HepG2 (cell line): ENCODE results near the gene PDIA4. TPM values are rescaled to one million over a fixed set of nuclear protein-coding genes. Genes with fewer than 3 reads are reported as not detected.
A peak's percentile ranks its signal among the peaks of the same experiment; 100 is the strongest.

Experiments used
- BCL6 ChIP-seq: IDR thresholded peaks from 2 replicates; pipeline ENCODE4 v1.6.1; 2016; ENCODE audit warnings: missing genetic modification reagents, missing compliant biosample characterization
- BRF2 ChIP-seq: sonication (generic); formaldehyde crosslinking; IDR thresholded peaks from 2 replicates; pipeline ENCODE4 v1.8.1; 2022; ENCODE audit warnings: mild to moderate bottlenecking, missing genetic modification reagents
- ESRRA ChIP-seq: sonication (generic); formaldehyde crosslinking; IDR thresholded peaks from 2 replicates; pipeline ENCODE4 v1.5.1; 2020; ENCODE audit warnings: mild to moderate bottlenecking, low read depth, missing genetic modification reagents
- HOXA3 ChIP-seq: sonication (generic); formaldehyde crosslinking; IDR thresholded peaks from 2 replicates; pipeline ENCODE4 v1.5.0; 2020; ENCODE audit warnings: missing genetic modification reagents
- NFATC3 ChIP-seq: sonication (generic); formaldehyde crosslinking; IDR thresholded peaks from 2 replicates; pipeline ENCODE4 v1.5.1; 2020; ENCODE audit warnings: mild to moderate bottlenecking, missing genetic modification reagents
- POGK ChIP-seq: sonication (generic); formaldehyde crosslinking; conservative IDR thresholded peaks from 2 replicates; pipeline ENCODE4 v1.8.0; 2022; ENCODE audit warnings: mild to moderate bottlenecking, moderate library complexity, missing genetic modification reagents
- ZBTB20 ChIP-seq: sonication (generic); formaldehyde crosslinking; IDR thresholded peaks from 2 replicates; pipeline ENCODE4 v1.8.1; 2023; ENCODE audit warnings: missing genetic modification reagents, low read depth, mild to moderate bottlenecking, borderline replicate concordance
- ZBTB42 ChIP-seq: sonication (generic); formaldehyde crosslinking; IDR thresholded peaks from 2 replicates; pipeline ENCODE4 v1.5.0; 2020; ENCODE audit warnings: mild to moderate bottlenecking, missing genetic modification reagents
- ZFP41 ChIP-seq: sonication (generic); formaldehyde crosslinking; IDR thresholded peaks from 2 replicates; pipeline ENCODE4 v1.4.0; 2020; ENCODE audit warnings: mild to moderate bottlenecking, missing genetic modification reagents, borderline replicate concordance
- ZFP82 ChIP-seq: sonication (generic); formaldehyde crosslinking; IDR thresholded peaks from 2 replicates; pipeline ENCODE4 v1.5.1; 2020; ENCODE audit warnings: mild to moderate bottlenecking, missing genetic modification reagents, borderline replicate concordance
- ZNF20 ChIP-seq: sonication (generic); formaldehyde crosslinking; IDR thresholded peaks from 2 replicates; pipeline ENCODE4 v1.4.0; 2020; ENCODE audit warnings: mild to moderate bottlenecking, moderate library complexity, missing genetic modification reagents
- ZNF350 ChIP-seq: sonication (generic); formaldehyde crosslinking; IDR thresholded peaks from 2 replicates; pipeline ENCODE4 v1.4.0; 2020; ENCODE audit warnings: mild to moderate bottlenecking, low read depth, missing genetic modification reagents, borderline replicate concordance
- ZNF547 ChIP-seq: sonication (generic); formaldehyde crosslinking; IDR thresholded peaks from 2 replicates; pipeline ENCODE4 v1.5.1; 2020; ENCODE audit warnings: mild to moderate bottlenecking, missing genetic modification reagents
- ZNF800 ChIP-seq: sonication (generic); formaldehyde crosslinking; IDR thresholded peaks from 2 replicates; pipeline ENCODE4 v1.4.0; 2020; ENCODE audit warnings: missing genetic modification reagents
- polyA plus RNA-seq, 8 experiments: library from polyadenylated mRNA; depleted of rRNA in 3 of 8; stranded (reverse) in 7 of 8; unstranded in 1 of 8; fragments of >200 nt; fragmentation: Illumina TruSeq in 4 of 8; extraction: Trizol in 4 of 8; gene quantifications; 2 replicates each; pipeline versions ENCODE4 v1.2.1 to v1.2.3, GENCODE V29; 2011 to 2016; ENCODE audit warnings: low read depth in 4 of 8, missing spikeins in 1 of 8, mixed read lengths in 1 of 8; ENCODE audit not compliant: insufficient read depth in 1 of 8
- total RNA-seq, 5 experiments: library from RNA; depleted of rRNA; stranded (reverse); fragments of >200 nt; fragmentation: Illumina TruSeq; extraction: Trizol; gene quantifications; 2 replicates each; pipeline ENCODE4 v1.2.3, GENCODE V29; 2016; ENCODE audit warnings: low read depth in 1 of 5
- TF ChIP-seq, protein P1 (sequence below): sonication (generic); formaldehyde crosslinking; IDR thresholded peaks from 2 replicates; pipeline ENCODE4 v1.4.0; 2020; ENCODE audit warnings: mild to moderate bottlenecking, missing genetic modification reagents
- TF ChIP-seq, protein P2 (sequence below): IDR thresholded peaks from 2 replicates; pipeline ENCODE4 v1.6.1; 2016; ENCODE audit warnings: control low read depth
- TF ChIP-seq, protein P3 (sequence below): sonication (generic); formaldehyde crosslinking; IDR thresholded peaks from 2 replicates; pipeline ENCODE4 v1.4.0; 2020; ENCODE audit warnings: missing genetic modification reagents

The PDIA4 gene
- total and polyA plus RNA-seq, 2 of the 13 experiments (the other 11 are each of a cell fraction or from before 2014, with no cell fraction given) = 278 to 402 TPM

DNA sequence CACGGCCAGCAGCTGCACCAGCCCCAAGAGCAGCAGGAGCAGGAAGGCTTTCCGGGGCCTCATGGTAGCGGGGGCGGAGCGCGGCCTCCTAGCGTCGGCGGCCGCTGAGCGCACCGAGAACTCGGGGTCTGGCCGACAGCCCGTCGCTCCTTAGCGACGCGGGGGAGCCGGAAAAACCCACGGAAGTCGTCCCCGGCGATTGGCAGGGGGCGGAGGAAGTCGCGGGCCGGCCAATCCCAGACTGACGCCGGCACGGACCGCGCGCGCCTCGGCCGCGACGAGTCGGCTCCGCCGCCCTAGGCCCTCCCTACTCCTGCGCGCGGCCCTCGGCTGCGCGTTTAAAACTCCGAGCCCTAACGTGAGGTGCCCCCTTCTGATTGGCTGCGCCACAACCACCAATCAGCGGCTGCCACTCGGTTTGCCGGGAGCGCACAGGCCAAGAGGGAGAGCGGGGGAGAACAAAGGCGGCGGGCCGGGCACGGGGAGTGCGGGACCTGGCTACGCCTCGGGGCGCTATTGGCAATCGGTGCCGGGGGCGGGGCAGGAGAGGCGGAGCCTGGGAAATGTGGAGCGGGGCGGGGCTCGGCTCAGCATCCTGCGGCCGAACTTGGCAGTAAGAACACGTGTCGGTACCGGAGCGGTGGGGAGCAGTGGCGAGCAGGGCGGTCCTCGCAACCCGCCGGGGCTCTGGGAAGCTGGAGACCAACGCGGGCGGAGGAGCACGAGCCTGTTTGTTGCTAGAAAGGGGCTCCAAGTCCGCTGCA lies at the start of gene PDIA4 (continued):
- TF ChIP-seq, protein P1, sequence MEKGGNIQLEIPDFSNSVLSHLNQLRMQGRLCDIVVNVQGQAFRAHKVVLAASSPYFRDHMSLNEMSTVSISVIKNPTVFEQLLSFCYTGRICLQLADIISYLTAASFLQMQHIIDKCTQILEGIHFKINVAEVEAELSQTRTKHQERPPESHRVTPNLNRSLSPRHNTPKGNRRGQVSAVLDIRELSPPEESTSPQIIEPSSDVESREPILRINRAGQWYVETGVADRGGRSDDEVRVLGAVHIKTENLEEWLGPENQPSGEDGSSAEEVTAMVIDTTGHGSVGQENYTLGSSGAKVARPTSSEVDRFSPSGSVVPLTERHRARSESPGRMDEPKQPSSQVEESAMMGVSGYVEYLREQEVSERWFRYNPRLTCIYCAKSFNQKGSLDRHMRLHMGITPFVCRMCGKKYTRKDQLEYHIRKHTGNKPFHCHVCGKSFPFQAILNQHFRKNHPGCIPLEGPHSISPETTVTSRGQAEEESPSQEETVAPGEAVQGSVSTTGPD = no peak
- TF ChIP-seq ZFP82 (CRISPR knock-in tag) = no peak
- TF ChIP-seq ZNF800 = no peak; the same call in none of the 2 replicates
- TF ChIP-seq, protein P2, sequence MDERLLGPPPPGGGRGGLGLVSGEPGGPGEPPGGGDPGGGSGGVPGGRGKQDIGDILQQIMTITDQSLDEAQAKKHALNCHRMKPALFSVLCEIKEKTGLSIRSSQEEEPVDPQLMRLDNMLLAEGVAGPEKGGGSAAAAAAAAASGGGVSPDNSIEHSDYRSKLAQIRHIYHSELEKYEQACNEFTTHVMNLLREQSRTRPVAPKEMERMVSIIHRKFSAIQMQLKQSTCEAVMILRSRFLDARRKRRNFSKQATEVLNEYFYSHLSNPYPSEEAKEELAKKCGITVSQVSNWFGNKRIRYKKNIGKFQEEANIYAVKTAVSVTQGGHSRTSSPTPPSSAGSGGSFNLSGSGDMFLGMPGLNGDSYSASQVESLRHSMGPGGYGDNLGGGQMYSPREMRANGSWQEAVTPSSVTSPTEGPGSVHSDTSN = peak; percentile 62
- TF ChIP-seq POGK (CRISPR knock-in tag) = peak; percentile 98
- TF ChIP-seq HOXA3 (CRISPR knock-in tag) = peak; percentile 74; the same call in 1 of the 2 replicates
- TF ChIP-seq, protein P3, sequence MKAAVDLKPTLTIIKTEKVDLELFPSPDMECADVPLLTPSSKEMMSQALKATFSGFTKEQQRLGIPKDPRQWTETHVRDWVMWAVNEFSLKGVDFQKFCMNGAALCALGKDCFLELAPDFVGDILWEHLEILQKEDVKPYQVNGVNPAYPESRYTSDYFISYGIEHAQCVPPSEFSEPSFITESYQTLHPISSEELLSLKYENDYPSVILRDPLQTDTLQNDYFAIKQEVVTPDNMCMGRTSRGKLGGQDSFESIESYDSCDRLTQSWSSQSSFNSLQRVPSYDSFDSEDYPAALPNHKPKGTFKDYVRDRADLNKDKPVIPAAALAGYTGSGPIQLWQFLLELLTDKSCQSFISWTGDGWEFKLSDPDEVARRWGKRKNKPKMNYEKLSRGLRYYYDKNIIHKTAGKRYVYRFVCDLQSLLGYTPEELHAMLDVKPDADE = 0 out of 2 replicates have a peak, but pooled peaks have one; percentile 37
- peak; percentile 73; the same call in 1 of the 2 replicates for TF ChIP-seq ZNF350 (CRISPR knock-in tag)
- TF ChIP-seq ESRRA (CRISPR knock-in tag) = peak; percentile 12; the same call in 1 of the 2 replicates
- no peak for TF ChIP-seq ZNF20
- TF ChIP-seq BCL6 (CRISPR knock-in tag) = 0 out of 2 replicates have a peak, but pooled peaks have one; percentile 7
- TF ChIP-seq ZNF547 (CRISPR knock-in tag) = peak; percentile 80
- TF ChIP-seq NFATC3 = no peak
- peak; percentile 88 for TF ChIP-seq BRF2 (CRISPR knock-in tag)
- TF ChIP-seq ZBTB42 (CRISPR knock-in tag) = peak; percentile 64
- peak; percentile 73; the same call in 1 of the 2 replicates for TF ChIP-seq ZBTB20 (CRISPR knock-in tag)
- TF ChIP-seq ZFP41 = no peak
